GM21576 (cell line): Measurements from ENCODE around the gene TIGAR.
A peak's percentile ranks its signal among the peaks of the same experiment; 100 is the strongest.

Experiments used
- ATAC-seq: cut with Tn5 transposase; IDR thresholded peaks from one replicate; pipeline ENCODE4 v1.9.1; 2021; ENCODE audit warnings: mild to moderate bottlenecking, moderate library complexity; ENCODE audit not compliant: unreplicated experiment

TIGAR gene

GRCh38 chr12:4301932-4302501 lies 19.0 kb upstream of the TIGAR start:
- no peak for ATAC-seq

- no peak for ATAC-seq
Measured at GRCh38 chr12:4302881-4303280, 18.1 kb upstream of the TIGAR start.

- ATAC-seq = no peak
Measured at GRCh38 chr12:4303750-4304149, 17.3 kb upstream of the TIGAR start.

- ATAC-seq = no peak
Measured at GRCh38 chr12:4307593-4308333, 13.2 kb upstream of the TIGAR start.

GRCh38 chr12:4308334-4308950 lies 12.6 kb upstream of the TIGAR start:
- no peak for ATAC-seq

- ATAC-seq = no peak
Measured at GRCh38 chr12:4311776-4312175, 9.2 kb upstream of the TIGAR start.

GRCh38 chr12:4312251-4312650 lies 8.8 kb upstream of the TIGAR start:
- no peak for ATAC-seq

- ATAC-seq = peak; percentile 32
Measured at GRCh38 chr12:4320497-4320852, 538 bp upstream of the TIGAR start.

- ATAC-seq = no peak
Measured at GRCh38 chr12:4322726-4323125, 1.7 kb downstream of the TIGAR start.

- no peak for ATAC-seq
Measured at GRCh38 chr12:4323396-4323795, 2.4 kb downstream of the TIGAR start.

GRCh38 chr12:4324366-4324765 lies 3.4 kb downstream of the TIGAR start:
- no peak for ATAC-seq

GRCh38 chr12:4325966-4326365 lies 5.0 kb downstream of the TIGAR start:
- ATAC-seq = no peak

GRCh38 chr12:4327293-4327692 lies 6.3 kb downstream of the TIGAR start:
- no peak for ATAC-seq

- no peak for ATAC-seq
Measured at GRCh38 chr12:4330203-4330602, 9.2 kb downstream of the TIGAR start.

- ATAC-seq = no peak
Measured at GRCh38 chr12:4331221-4331620, 10.2 kb downstream of the TIGAR start.

GRCh38 chr12:4331842-4332241 lies 10.8 kb downstream of the TIGAR start:
- no peak for ATAC-seq

GRCh38 chr12:4346931-4347330 lies 25.9 kb downstream of the TIGAR start:
- ATAC-seq = no peak

- ATAC-seq = no peak
Measured at GRCh38 chr12:4353785-4354208, 32.8 kb downstream of the TIGAR start.

GRCh38 chr12:4355156-4356040 lies 34.4 kb downstream of the TIGAR start:
- no peak for ATAC-seq

- no peak for ATAC-seq
Measured at GRCh38 chr12:4356041-4356327, 35.0 kb downstream of the TIGAR start.

- ATAC-seq = no peak
Measured at GRCh38 chr12:4366090-4366489, 45.1 kb downstream of the TIGAR start.

- no peak for ATAC-seq
Measured at GRCh38 chr12:4369548-4369947, 48.5 kb downstream of the TIGAR start.
